GM12892 (cell line): ENCODE data around the gene ATP8A2.
"Not testable (repeated sequence)": the region's sequence is repeated elsewhere in the genome, so short reads cannot be mapped to it uniquely, and the experiment has no call there.

Source experiments
- POLR2A ChIP-seq: IDR thresholded peaks from 2 replicates; pipeline ENCODE4 v1.6.1; 2011; ENCODE audit warnings: low read depth, low read length, control low read depth
- POLR2AphosphoS5 ChIP-seq: IDR thresholded peaks from 2 replicates; pipeline ENCODE4 v1.6.1; 2011; ENCODE audit warnings: low read depth, low read length, control low read depth
- TAF1 ChIP-seq: IDR thresholded peaks from 2 replicates; pipeline ENCODE4 v1.6.1; 2011; ENCODE audit warnings: low read depth, mild to moderate bottlenecking, control low read depth, low read length, borderline replicate concordance

GRCh38 chr13:25772534-25772933, 400.8 kb downstream of the ATP8A2 start:
- TF ChIP-seq TAF1, POLR2A, POLR2AphosphoS5: not testable (repeated sequence)
